Measurements from ENCODE around the gene SDS. TPM values are rescaled to one million over a fixed set of nuclear protein-coding genes. Genes with fewer than 3 reads are reported as not detected.

Gene SDS
- total RNA-seq, 1 experiment from 2014 or later: 0.30 TPM

DNA sequence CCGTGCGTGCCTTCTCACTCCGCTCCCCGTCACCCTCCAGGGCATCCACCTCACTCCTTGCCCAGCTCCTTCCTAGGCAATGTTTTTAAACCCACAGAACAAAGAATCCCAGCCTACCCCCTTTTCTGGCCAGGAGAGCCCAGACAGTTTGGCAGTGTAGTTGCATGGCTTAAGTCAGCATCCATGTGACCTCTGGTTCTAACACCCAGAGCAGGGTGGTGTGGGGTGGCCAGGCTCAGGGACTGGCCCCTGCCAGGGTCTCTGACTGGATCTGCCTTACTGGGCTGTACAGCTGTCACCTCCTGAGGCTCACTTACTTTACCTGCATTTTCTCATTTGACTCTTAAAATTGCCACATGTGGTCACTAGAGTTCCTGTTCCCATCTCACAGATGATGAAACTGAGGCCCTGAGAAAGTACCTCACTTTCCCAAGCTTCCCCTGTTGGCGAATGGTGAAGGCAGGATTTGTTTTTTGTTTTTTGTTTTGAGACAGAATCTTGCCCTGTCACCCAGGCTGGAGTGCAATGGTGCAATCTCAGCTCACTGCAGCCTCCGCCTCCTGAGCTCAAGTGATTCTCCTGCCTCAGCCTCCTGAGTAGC lies 18.3 kb downstream of the SDS start:
- DNase-seq (ENCODE audit: extremely low read depth, low read depth): no peak

DNA sequence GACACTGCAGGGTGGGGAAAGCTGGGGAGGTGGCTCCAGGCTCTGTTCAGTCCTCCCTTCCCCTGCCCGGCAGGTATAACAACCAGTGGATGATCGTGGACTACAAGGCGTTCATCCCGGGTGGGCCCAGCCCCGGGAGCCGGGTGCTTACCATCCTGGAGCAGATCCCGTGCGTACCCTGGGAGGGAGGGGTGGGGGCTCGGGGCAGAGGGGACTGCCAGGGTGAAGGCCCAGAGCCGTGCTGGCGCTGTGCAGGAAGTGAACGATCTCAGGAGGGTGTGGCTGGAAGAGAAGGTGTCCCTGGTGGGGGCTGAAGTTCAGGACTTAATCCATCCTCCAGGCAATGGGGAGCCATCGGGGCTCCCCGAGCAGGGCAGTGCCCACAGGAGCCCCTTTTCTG lies 18.9 kb downstream of the SDS start:
- DNase-seq (ENCODE audit: extremely low read depth, low read depth): no peak

- no peak for DNase-seq (ENCODE audit: extremely low read depth, low read depth)
These were observed 21.5 kb downstream of the SDS start for GRCh38 chr12:113382206-113382605.

- DNase-seq (ENCODE audit: extremely low read depth, low read depth): no peak
These were observed 22.5 kb downstream of the SDS start for GRCh38 chr12:113381220-113381619.

DNA sequence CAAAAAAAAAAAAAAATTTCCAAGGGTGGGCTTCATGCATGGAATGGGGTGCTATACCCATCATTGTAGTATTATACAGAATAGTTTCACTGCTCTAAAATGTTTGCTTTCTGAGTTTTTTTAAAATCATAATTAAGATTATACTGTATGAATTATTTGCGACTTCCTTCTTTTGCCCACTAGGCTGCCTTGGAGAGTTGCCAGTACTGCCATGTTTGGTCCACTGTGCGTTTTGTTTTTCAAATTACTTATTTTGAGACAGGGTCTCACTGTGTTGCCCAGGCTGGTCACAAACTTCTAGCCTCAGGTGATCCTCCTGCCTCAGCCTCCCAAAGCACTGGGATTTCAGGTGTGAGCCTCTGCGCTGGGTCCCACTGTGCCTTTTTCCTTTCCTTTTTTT lies 25.4 kb downstream of the SDS start:
- no peak for DNase-seq (ENCODE audit: extremely low read depth, low read depth)

- no peak for DNase-seq (ENCODE audit: extremely low read depth, low read depth)
These were observed 28.8 kb downstream of the SDS start for GRCh38 chr12:113374823-113375428.

DNA sequence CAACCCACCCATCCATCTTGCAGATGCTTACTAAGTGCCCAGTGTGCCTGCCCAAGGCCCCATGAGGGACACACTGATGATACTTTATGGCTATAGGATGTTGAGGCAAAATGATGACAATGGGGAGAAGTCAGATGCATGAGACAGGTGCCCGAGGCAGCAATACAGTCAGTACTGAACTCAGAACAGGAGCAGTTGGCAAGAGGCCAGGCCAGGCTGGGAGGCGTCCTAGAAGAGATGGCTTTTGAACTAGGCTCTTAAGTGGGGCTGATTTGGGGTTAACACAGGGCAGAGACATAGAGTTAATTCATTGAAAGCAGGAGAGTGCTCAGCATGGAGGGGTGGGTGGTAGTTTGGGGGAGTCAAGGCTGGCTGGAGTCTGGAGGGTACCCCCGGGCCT lies 29.7 kb downstream of the SDS start:
- no peak for DNase-seq (ENCODE audit: extremely low read depth, low read depth)

GRCh38 chr12:113373440-113373839 lies 30.2 kb downstream of the SDS start:
- no peak for DNase-seq (ENCODE audit: extremely low read depth, low read depth)

- DNase-seq (ENCODE audit: extremely low read depth, low read depth): no peak
These were observed 31.3 kb downstream of the SDS start for GRCh38 chr12:113372371-113372770.

- no peak for DNase-seq (ENCODE audit: extremely low read depth, low read depth)
These were observed 31.9 kb downstream of the SDS start for GRCh38 chr12:113371808-113372207.

DNA sequence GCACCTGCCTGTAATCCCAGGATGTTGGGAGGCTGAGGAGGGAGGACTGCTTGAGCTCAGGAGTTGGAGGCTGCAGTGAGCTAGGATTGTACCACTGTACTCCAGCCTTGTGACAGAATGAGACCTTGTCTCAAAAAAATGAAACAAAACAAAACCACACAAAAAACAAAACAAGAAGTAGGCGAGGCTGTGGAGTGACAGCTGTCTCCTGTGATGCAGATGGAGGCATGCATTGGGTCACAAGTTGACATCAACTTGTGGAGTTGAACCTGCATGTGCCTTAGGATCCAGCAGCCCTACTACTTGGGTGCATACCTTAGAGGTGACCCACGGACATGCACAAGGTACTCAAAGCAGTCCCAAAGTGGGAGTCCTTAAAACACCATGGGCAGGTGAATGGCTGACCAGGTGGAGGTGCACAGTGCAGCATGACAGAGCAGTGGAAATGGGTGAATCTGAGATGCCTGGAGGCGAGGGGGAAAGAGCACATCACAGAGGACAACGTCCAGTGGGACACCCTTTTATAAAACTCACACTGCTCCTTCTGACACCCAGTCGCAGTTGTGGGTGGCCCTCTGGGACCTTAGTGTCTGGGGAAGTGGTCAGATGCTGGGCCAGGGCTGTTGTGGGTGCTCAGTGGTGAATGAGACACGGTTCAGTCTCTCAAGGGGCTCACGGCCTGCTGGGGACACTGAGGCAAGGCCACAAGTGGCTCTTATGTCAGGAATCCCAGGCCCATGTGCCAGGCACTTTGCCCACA lies 32.6 kb downstream of the SDS start:
- DNase-seq (ENCODE audit: extremely low read depth, low read depth): no peak

- no peak for DNase-seq (ENCODE audit: extremely low read depth, low read depth)
These were observed 34.2 kb downstream of the SDS start for GRCh38 chr12:113369391-113369985.

DNA sequence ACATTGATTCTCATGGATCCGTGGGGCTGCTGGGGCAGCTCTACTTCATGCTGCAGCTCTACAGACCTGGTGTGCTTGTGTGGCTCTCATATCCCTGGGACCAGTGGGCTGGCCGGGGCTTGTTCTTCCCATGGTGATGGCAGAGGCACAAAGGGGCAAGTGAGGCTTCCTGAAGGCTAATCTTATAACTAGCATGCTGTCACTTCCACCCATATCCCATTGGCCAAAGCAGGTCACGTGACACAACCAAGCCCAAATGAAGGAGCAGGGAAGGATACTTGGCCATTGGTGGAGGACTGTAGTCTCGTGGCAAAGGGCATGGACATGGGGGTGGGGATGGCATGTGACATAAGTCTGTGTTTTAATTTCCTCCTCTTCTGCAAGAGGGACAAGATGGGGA lies 35.4 kb downstream of the SDS start:
- no peak for DNase-seq (ENCODE audit: extremely low read depth, low read depth)

DNA sequence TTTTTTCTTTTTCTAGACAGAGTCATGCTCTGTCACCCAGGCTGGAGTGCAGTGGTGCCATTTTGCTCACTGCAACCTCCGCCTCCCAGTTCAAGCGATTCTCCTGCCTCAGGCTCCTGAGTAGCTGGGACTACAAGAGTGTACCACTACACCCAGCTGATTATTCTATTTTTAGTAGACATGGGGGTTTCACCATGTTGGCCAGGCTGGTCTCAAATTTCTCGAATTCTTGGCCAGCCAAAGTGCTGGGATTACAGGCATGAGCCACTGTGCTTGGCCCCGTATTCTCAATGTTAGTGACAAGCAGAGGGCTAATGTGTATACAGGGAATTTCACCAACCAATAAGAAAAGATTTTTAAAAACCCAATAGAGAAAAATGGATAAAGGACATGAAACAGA lies 36.9 kb downstream of the SDS start:
- no peak for DNase-seq (ENCODE audit: extremely low read depth, low read depth)

DNA sequence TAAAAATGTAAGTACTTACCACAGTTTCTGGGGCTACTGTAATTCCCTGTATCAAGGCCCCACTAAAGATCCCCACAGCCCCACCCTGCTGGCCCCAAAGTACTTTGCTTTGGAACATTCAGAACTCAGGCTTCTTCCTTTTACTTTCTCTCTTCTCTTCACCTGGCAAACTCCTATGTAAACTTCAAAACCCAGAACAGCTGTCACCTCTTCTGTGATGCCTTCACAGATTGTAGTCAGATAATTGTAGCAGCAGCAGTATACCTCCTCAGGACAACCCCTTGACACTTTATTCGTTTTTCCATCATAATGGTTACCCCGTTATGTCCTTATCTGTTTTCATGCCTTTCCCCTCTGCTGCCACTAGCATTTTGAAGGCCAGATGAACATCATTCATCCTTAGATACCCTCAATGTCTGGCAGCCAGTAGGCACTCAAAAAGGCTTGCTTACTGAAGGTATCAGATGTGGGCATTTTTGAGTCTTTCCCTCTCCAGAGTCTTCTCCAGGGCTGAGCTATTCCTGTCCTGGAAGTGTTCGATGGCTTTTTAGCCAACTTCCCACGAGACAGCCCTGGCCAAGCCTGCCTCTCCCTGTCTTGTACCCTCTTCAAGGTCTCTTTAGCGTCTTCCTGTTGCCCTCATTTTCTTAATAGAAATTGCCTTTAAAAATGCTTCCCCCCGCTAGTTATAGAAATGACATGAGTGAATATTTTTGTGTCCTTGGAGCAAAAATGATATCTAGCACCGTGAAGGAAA lies 37.9 kb downstream of the SDS start:
- DNase-seq (ENCODE audit: extremely low read depth, low read depth): no peak

GRCh38 chr12:113364698-113365097 lies 39.0 kb downstream of the SDS start:
- DNase-seq (ENCODE audit: extremely low read depth, low read depth): no peak

DNA sequence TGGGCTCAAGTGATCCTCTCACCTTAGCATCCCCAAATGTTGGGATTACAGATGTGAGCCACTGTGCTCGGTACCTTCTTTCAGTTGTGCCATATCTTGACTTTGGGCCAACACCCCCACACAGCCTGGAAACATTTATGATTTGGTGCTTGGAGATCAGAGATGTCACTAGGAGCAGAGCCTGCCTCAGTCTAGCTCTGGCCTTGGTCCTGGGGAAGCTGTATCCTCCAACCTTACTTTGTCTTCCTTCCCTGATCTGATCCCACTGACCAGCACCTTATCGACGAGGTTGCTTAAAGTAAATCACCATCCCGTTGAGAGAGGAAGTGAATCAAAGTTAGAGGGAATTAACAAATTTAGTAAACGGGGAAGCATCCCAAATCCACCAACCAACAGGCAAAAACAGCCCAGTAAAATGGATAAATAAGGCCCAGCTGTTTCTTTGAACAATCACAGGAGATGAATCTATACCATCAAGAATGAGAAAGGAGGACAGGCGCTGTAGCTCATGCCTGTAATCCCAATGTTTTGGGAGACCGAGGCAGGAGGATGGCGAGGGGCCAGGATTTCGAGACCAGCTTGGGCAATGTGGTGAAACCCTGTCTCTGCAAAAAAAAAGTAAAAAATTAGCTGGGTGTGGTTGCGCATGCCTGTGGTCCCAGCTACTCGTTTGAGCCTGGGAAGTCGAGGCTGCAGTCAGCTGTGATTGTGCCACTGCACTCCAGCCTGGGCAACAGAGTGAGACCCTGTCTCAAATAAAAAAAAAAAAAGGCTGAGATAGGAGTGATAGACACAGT lies 41.9 kb downstream of the SDS start:
- DNase-seq (ENCODE audit: extremely low read depth, low read depth): no peak

DNA sequence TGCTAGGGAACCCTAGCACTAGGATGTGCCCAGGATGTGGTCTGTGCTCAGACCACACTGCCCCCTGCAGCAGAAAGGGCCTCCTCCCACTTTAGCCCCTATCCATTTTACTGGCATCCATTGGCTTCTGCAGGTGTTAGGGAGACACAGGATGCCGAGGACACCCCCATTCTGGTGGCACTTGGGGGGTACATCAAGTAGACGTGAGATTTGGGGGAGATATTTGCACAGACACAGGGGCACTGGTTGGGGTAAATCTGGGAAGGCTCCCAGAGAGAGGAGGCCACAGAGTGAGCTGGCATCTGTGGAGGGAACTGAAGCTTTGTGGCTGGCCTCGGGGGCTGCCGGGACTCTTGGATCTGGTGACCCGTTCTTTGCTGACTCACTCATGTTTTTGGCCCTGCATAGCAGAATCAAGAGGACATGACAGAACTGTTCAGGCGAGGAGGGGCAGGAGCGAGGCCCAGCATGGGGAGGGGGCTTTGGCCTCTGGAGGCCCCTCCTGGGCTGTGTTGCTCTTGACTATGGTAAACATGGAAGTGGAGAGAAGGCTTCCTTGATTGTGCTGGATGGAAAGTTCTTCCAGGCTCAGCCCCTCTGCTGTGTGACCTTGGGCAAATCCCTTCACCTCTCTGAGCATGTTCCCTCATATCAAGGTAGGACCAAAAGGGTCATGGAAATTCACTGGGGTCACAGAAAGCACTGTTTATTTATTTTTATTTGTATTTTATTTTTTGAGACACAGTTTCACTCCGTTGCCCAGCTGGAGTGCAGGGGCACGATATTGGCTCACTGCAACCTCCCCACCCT lies 43.5 kb downstream of the SDS start:
- DNase-seq (ENCODE audit: extremely low read depth, low read depth): no peak

DNA sequence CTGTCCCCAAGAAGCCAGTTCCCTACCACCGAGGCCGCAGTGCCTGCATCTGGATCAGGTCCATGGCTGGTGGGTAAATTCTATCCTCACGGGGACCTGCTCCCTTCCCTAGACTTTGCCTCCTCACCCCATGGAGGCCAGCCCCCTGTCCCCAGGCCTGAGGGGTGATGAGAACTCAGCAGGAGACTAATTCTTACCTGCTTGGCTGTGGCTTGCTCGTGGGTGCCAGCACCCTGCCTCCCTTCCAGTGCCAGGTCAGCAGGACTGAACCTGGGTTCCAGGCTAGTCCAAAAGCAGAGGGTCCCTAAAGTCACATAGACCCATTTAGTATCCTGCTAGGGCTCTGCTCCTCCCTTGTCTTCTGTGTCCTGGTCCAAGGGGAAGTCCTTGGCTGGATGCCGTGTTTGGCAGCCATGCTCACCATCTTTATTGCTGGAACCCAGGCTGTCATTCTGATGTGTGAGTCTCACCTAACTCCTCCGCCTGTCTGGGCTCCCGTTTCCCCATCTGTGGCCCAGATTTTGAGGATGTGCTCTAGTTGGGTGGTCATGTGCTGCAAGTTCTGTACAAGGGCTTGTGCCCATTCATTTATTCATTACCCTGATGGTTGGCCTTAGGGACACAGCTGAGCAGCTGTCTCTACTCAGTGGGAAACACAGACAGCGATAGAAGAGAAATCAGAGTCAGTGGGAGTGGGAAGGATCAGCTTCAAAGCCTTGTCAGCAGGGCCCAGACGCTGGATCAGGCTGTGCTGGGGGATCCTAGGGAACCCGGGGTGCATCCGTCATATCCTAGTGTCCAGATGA lies 44.4 kb downstream of the SDS start:
- DNase-seq (ENCODE audit: extremely low read depth, low read depth): no peak
